ENCODE results near the gene GTSE1. TPM values are rescaled to one million over a fixed set of nuclear protein-coding genes. Genes with fewer than 3 reads are reported as not detected.

Gene GTSE1
- total and polyA plus RNA-seq, 2 of the 13 experiments (the other 11 are each of a cell fraction or from before 2014, with no cell fraction given) = 10.7 to 13.5 TPM

- no peak for TF ChIP-seq CEBPB (IDR thresholded peaks at IDR 0.05; ENCODE audit: borderline replicate concordance, low read depth, low read length)
- no peak for TF ChIP-seq NFATC3 (CRISPR knock-in tag; IDR thresholded peaks at IDR 0.05)
- peak; percentile 90 for TF ChIP-seq SALL1 (CRISPR knock-in tag; IDR thresholded peaks at IDR 0.05)
- no peak for TF ChIP-seq AKAP8 (CRISPR knock-in tag; IDR thresholded peaks at IDR 0.05)
- no peak for TF ChIP-seq NCOA5 (CRISPR knock-in tag; IDR thresholded peaks at IDR 0.05)
- TF ChIP-seq HCFC1 (IDR thresholded peaks at IDR 0.05; ENCODE audit: low read depth, low read length) = peak; percentile 69
- TF ChIP-seq, protein P1, sequence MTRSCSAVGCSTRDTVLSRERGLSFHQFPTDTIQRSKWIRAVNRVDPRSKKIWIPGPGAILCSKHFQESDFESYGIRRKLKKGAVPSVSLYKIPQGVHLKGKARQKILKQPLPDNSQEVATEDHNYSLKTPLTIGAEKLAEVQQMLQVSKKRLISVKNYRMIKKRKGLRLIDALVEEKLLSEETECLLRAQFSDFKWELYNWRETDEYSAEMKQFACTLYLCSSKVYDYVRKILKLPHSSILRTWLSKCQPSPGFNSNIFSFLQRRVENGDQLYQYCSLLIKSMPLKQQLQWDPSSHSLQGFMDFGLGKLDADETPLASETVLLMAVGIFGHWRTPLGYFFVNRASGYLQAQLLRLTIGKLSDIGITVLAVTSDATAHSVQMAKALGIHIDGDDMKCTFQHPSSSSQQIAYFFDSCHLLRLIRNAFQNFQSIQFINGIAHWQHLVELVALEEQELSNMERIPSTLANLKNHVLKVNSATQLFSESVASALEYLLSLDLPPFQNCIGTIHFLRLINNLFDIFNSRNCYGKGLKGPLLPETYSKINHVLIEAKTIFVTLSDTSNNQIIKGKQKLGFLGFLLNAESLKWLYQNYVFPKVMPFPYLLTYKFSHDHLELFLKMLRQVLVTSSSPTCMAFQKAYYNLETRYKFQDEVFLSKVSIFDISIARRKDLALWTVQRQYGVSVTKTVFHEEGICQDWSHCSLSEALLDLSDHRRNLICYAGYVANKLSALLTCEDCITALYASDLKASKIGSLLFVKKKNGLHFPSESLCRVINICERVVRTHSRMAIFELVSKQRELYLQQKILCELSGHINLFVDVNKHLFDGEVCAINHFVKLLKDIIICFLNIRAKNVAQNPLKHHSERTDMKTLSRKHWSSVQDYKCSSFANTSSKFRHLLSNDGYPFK (CRISPR knock-in tag; IDR thresholded peaks at IDR 0.05; ENCODE audit: borderline replicate concordance) = peak; percentile 72; the same call in 1 of the 2 replicates
- peak; percentile 89 for TF ChIP-seq ZNF724P (CRISPR knock-in tag; IDR thresholded peaks at IDR 0.05; ENCODE audit: borderline replicate concordance)
- TF ChIP-seq SRF (IDR thresholded peaks at IDR 0.05; ENCODE audit: low read depth, low read length) = 0 out of 2 replicates have a peak, but pooled peaks have one; percentile 40
- TF ChIP-seq GFI1 (CRISPR knock-in tag; IDR thresholded peaks at IDR 0.05; ENCODE audit: borderline replicate concordance) = peak; percentile 68; the same call in 1 of the 2 replicates
- no peak for TF ChIP-seq RCOR2 (CRISPR knock-in tag; IDR thresholded peaks at IDR 0.05)
- TF ChIP-seq DBP (CRISPR knock-in tag; IDR thresholded peaks at IDR 0.05; ENCODE audit: not compliant biosample characterization) = peak; percentile 87
- TF ChIP-seq SATB2 (CRISPR knock-in tag; IDR thresholded peaks at IDR 0.05) = peak; percentile 79; the same call in 1 of the 2 replicates
- TF ChIP-seq, protein P2, sequence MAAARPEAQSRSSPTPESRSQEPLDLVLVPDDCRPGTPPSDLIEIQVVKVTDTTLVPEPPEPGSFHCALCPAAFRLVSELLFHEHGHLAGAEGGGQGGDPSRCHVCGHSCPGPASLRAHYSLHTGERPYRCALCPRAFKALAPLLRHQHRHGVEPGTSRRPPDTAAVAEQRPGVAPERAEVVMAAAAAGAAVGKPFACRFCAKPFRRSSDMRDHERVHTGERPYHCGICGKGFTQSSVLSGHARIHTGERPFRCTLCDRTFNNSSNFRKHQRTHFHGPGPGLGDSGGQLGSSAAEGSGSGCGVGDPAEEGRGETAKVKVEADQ (CRISPR knock-in tag; IDR thresholded peaks at IDR 0.05; ENCODE audit: borderline replicate concordance) = peak; percentile 57; the same call in 1 of the 2 replicates
- peak; percentile 53; the same call in 1 of the 2 replicates for TF ChIP-seq BCL6 (CRISPR knock-in tag; IDR thresholded peaks at IDR 0.05)
- peak; percentile 18 for TF ChIP-seq PHF5A (CRISPR knock-in tag; IDR thresholded peaks at IDR 0.05; ENCODE audit: low read depth, unreplicated experiment)
- TF ChIP-seq DMAP1 (CRISPR knock-in tag; IDR thresholded peaks at IDR 0.05) = peak; percentile 65; the same call in 1 of the 2 replicates
- peak; percentile 61; the same call in 1 of the 2 replicates for TF ChIP-seq ZBTB42 (CRISPR knock-in tag; IDR thresholded peaks at IDR 0.05)
- peak; percentile 88 for TF ChIP-seq HNRNPK (IDR thresholded peaks at IDR 0.05; ENCODE audit: low read depth, low read length, poor library complexity, severe bottlenecking)
- TF ChIP-seq TRAFD1 (CRISPR knock-in tag; IDR thresholded peaks at IDR 0.05; ENCODE audit: borderline replicate concordance) = no peak
- TF ChIP-seq RARG (CRISPR knock-in tag; IDR thresholded peaks at IDR 0.05; ENCODE audit: low read depth) = no peak
- peak; percentile 81 for TF ChIP-seq CCAR2 (optimal IDR thresholded peaks at IDR 0.05; ENCODE audit: low read depth, low read length)
Observed at GRCh38 chr22:46335201-46336118, 38.8 kb downstream of the GTSE1 start, which contains the start of gene TRMU (continued).

Measured in HepG2 (cell line).